ENCODE measurements around the gene ADGRG3. TPM values are rescaled to one million over a fixed set of nuclear protein-coding genes. Genes with fewer than 3 reads are reported as not detected.

ADGRG3 gene
- total RNA-seq, 1 experiment from 2014 or later: not detected

DNA sequence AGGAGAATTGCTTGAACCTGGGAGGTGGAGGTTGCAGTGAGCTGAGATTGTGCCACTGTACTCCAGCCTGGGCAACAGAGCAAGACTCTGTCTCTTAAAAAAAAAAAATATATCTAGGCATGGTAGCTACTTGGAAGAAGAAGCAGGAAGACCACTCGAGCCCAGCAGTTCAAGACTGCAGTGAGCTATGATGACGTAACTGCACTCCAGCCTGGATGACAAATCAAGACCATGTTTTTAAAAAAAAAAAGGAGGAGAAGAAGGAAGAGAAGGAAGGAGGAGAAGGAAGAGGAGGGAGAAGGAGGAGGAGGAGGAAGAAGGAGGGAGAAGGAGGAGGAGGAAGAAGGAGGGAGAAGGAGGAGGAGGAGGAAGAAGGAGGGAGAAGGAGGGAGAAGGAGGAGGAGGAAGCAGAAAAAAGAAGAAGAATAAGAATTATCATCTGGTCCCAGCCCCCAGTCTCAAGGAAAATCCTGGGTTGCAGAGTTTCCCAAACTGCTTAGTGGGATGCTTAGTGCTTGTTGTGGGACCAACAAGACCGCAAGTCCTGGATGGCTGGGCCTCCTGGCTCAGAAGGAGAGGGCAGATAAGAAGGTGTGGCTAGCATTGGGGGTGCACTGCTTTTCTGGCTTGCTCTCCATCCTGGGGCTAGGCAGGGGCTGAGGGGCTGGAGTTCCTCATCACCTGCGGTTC is 22.8 kb downstream of the ADGRG3 start:
- Histone ChIP-seq H3K79me2 (ENCODE audit: low read depth) (no peaks in the 10 kb centered on the region), H3K4me3 (no peak overlapping the region), H3K4me1 (replicated peaks; ENCODE audit: insufficient read depth) (no peaks in the 10 kb centered on the region), H3K4me2 (no peak overlapping the region), H3K27ac (no peak overlapping the region), H3K9me3 (ENCODE audit: insufficient read depth, low read depth) (no peaks in the 10 kb centered on the region), H3F3A (ENCODE audit: insufficient read depth, low read depth) (no peaks in the 10 kb centered on the region), H4K20me1 (ENCODE audit: insufficient read depth) (no peaks in the 10 kb centered on the region), H3K9me2 (ENCODE audit: insufficient read depth) (no peaks in the 10 kb centered on the region), H2AFZ (no peak overlapping the region), H3K36me3 (ENCODE audit: low read depth) (no peaks in the 10 kb centered on the region), H3K27me3 (ENCODE audit: insufficient read depth, low read depth) (no peaks in the 10 kb centered on the region)
- TF ChIP-seq, protein P1, sequence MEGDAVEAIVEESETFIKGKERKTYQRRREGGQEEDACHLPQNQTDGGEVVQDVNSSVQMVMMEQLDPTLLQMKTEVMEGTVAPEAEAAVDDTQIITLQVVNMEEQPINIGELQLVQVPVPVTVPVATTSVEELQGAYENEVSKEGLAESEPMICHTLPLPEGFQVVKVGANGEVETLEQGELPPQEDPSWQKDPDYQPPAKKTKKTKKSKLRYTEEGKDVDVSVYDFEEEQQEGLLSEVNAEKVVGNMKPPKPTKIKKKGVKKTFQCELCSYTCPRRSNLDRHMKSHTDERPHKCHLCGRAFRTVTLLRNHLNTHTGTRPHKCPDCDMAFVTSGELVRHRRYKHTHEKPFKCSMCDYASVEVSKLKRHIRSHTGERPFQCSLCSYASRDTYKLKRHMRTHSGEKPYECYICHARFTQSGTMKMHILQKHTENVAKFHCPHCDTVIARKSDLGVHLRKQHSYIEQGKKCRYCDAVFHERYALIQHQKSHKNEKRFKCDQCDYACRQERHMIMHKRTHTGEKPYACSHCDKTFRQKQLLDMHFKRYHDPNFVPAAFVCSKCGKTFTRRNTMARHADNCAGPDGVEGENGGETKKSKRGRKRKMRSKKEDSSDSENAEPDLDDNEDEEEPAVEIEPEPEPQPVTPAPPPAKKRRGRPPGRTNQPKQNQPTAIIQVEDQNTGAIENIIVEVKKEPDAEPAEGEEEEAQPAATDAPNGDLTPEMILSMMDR (conservative IDR thresholded peaks at IDR 0.05): no peak
- TF ChIP-seq EZH2 (IDR thresholded peaks at IDR 0.05; ENCODE audit: low read depth): no peak
- ChIA-PET CTCF (interaction anchor here (0.7 kb wide), 1 partner anchor 315 kb away, joined by 7 read pairs; no protein-coding TSS in a partner anchor), POLR2A (ENCODE audit: unreplicated experiment) (no interaction called here)
- no peak for DNase-seq
- BruUV-seq (replicated peaks): no TSS peak
- intact Hi-C loops (cut with micrococcal nuclease; ENCODE audit: unreplicated experiment): no loop called here

DNA sequence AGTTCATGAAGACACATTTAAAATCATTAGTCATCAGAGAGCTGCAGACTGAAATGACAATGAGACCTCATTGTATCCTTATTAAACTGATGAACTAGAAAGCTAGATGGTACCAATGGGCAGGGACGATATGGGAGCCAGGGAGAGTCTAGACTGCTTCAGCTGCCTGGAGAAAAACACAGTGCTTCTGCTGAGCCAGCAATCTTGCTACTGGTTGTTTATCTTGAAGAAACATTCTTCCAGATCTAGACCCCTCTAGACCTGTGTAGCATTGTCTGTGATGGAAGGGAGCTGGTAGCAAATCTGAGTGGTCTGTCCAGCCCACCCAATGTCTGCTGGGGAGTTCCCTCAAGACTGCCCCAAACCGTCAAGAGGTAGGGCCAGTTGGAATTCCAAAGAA is 24.5 kb downstream of the ADGRG3 start:
- no peaks in the 10 kb centered on the region for H3K9me3 ChIP-seq (ENCODE audit: insufficient read depth, low read depth)
- no peak overlapping the region for H2AFZ ChIP-seq
- no peaks in the 10 kb centered on the region for H3K27me3 ChIP-seq (ENCODE audit: insufficient read depth, low read depth)
- no peak overlapping the region for H3K4me2 ChIP-seq
- ChIA-PET CTCF (no interaction called here), POLR2A (ENCODE audit: unreplicated experiment) (interaction anchor here (0.6 kb wide), 1 partner anchor 10 kb away, joined by 4 read pairs; no protein-coding TSS in a partner anchor)
- H3K79me2 ChIP-seq (ENCODE audit: low read depth): no peaks in the 10 kb centered on the region
- no TSS peak for BruUV-seq (replicated peaks)
- H3F3A ChIP-seq (ENCODE audit: insufficient read depth, low read depth): no peaks in the 10 kb centered on the region
- H3K27ac ChIP-seq: no peak overlapping the region
- no peaks in the 10 kb centered on the region for H3K9me2 ChIP-seq (ENCODE audit: insufficient read depth)
- no peak for TF ChIP-seq EZH2 (IDR thresholded peaks at IDR 0.05; ENCODE audit: low read depth)
- TF ChIP-seq, protein P1 (conservative IDR thresholded peaks at IDR 0.05): no peak
- DNase-seq: no peak
- no peaks in the 10 kb centered on the region for H3K36me3 ChIP-seq (ENCODE audit: low read depth)
- no peaks in the 10 kb centered on the region for H3K4me1 ChIP-seq (replicated peaks; ENCODE audit: insufficient read depth)
- intact Hi-C loops (cut with micrococcal nuclease; ENCODE audit: unreplicated experiment): no loop called here
- no peak overlapping the region for H3K4me3 ChIP-seq
- H4K20me1 ChIP-seq (ENCODE audit: insufficient read depth): no peaks in the 10 kb centered on the region

- DNase-seq: no peak
- ChIA-PET CTCF (no interaction called here), POLR2A (ENCODE audit: unreplicated experiment) (no interaction called here)
- BruUV-seq (replicated peaks): no TSS peak
- no peak overlapping the region for H3K4me2 ChIP-seq
- H3K9me2 ChIP-seq (ENCODE audit: insufficient read depth): no peaks in the 10 kb centered on the region
- H3K27ac ChIP-seq: no peak overlapping the region
- TF ChIP-seq EZH2 (IDR thresholded peaks at IDR 0.05; ENCODE audit: low read depth): no peak
- TF ChIP-seq, protein P1 (conservative IDR thresholded peaks at IDR 0.05): no peak
- H3F3A ChIP-seq (ENCODE audit: insufficient read depth, low read depth): no peaks in the 10 kb centered on the region
- no peaks in the 10 kb centered on the region for H3K79me2 ChIP-seq (ENCODE audit: low read depth)
- no peak overlapping the region for H2AFZ ChIP-seq
- H3K9me3 ChIP-seq (ENCODE audit: insufficient read depth, low read depth): no peaks in the 10 kb centered on the region
- H3K36me3 ChIP-seq (ENCODE audit: low read depth): no peaks in the 10 kb centered on the region
- intact Hi-C loops (cut with micrococcal nuclease; ENCODE audit: unreplicated experiment): no loop called here
- H3K4me1 ChIP-seq (replicated peaks; ENCODE audit: insufficient read depth): no peaks in the 10 kb centered on the region
- H3K4me3 ChIP-seq: no peak overlapping the region
- H4K20me1 ChIP-seq (ENCODE audit: insufficient read depth): no peaks in the 10 kb centered on the region
- no peaks in the 10 kb centered on the region for H3K27me3 ChIP-seq (ENCODE audit: insufficient read depth, low read depth)
These were observed 25.4 kb downstream of the ADGRG3 start for GRCh38 chr16:57693550-57693949.

Measured in PC-9 (cell line).